ENCODE measurements around the gene SUPT6H. TPM values are rescaled to one million over a fixed set of nuclear protein-coding genes. Genes with fewer than 3 reads are reported as not detected.

SUPT6H gene
- total RNA-seq, 1 donor from 2014 or later, result 36.7 TPM

- no peak for TF ChIP-seq CTCF (IDR thresholded peaks at IDR 0.05; ENCODE audit: insufficient read depth, low read length, poor library complexity, severe bottlenecking)
- H3K4me3 ChIP-seq (ENCODE audit: low read depth, low read length), result no peak overlapping the region
Observed at GRCh38 chr17:28751600-28752366, 89.8 kb downstream of the SUPT6H start.

More at GRCh38 chr17:28751600-28752366, 89.8 kb downstream of the SUPT6H start:
- DNase-seq (ENCODE audit: low read depth), result no peak
- peaks cover 7% of the 10 kb centered on the region for H3K36me3 ChIP-seq (ENCODE audit: control insufficient read depth, insufficient read depth, low read length)
- H3K27me3 ChIP-seq (ENCODE audit: control insufficient read depth, insufficient read depth, low read length), result no peaks in the 10 kb centered on the region

Other genes with a start within 250 kb of the SUPT6H start
- not detected in 2 replicates for gene SLC13A2, start 188.6 kb upstream of the SUPT6H start, total RNA-seq
- gene FOXN1, start 155.9 kb upstream of the SUPT6H start, total RNA-seq, result not detected in 2 replicates
- gene UNC119, start 109.6 kb upstream of the SUPT6H start, total RNA-seq, result 40.6 and 49.4 TPM in 2 replicates
- 52.9 and 65.2 TPM in 2 replicates for gene PIGS, start 90.7 kb upstream of the SUPT6H start, total RNA-seq
- 20.8 and 30.3 TPM in 2 replicates for gene ALDOC, start 85.3 kb upstream of the SUPT6H start, total RNA-seq
- gene SPAG5, start 63.2 kb upstream of the SUPT6H start, total RNA-seq, result 8.4 and 9.7 TPM in 2 replicates
- gene RSKR, start 48.0 kb upstream of the SUPT6H start, total RNA-seq, result 2.3 and 12.2 TPM in 2 replicates
- gene BLTP2, start 17.0 kb upstream of the SUPT6H start, total RNA-seq, result 116 and 124 TPM in 2 replicates
- 41.2 and 65.1 TPM in 2 replicates for gene SDF2, start 299 bp upstream of the SUPT6H start, total RNA-seq
- gene PROCA1, start 49.7 kb downstream of the SUPT6H start, total RNA-seq, result 0.58 and 3.7 TPM in 2 replicates
- gene RAB34, start 55.7 kb downstream of the SUPT6H start, total RNA-seq, result 283 and 314 TPM in 2 replicates
- gene RPL23A, start 57.8 kb downstream of the SUPT6H start, total RNA-seq, result 604 and 716 TPM in 2 replicates
- gene TLCD1, start 64.0 kb downstream of the SUPT6H start, total RNA-seq, result 4.7 and 5.1 TPM in 2 replicates
- 4.3 TPM in 2 replicates for gene NEK8, start 66.6 kb downstream of the SUPT6H start, total RNA-seq
- gene TRAF4, start 81.8 kb downstream of the SUPT6H start, total RNA-seq, result 163 and 174 TPM in 2 replicates
- gene FAM222B, start 180.6 kb downstream of the SUPT6H start, total RNA-seq, result 24.3 and 37.7 TPM in 2 replicates
- 54.9 and 74.1 TPM in 2 replicates for gene ERAL1, start 192.8 kb downstream of the SUPT6H start, total RNA-seq
- 55.5 and 69.1 TPM in 2 replicates for gene FLOT2, start 235.5 kb downstream of the SUPT6H start, total RNA-seq
- 12.2 and 12.7 TPM in 2 replicates for gene DHRS13, start 240.9 kb downstream of the SUPT6H start, total RNA-seq